H9 (cell line): Measurements from ENCODE around the gene CALHM6. TPM values are rescaled to one million over a fixed set of nuclear protein-coding genes. Genes with fewer than 3 reads are reported as not detected.
"Not testable (repeated sequence)": the region's sequence is repeated elsewhere in the genome, so short reads cannot be mapped to it uniquely, and the experiment has no call there.

Experiments
- DNase-seq: peaks from one replicate; pipeline ENCODE4 v3.0.0-alpha.2; 2017
- H2AFZ ChIP-seq: one replicate; pipeline ENCODE4 v1.6.1; 2013; ENCODE audit warnings: mild to moderate bottlenecking, low read length, control low read depth, moderate library complexity
- H2AK5ac ChIP-seq: 2 replicates; pipeline ENCODE4 v1.6.1; 2013; ENCODE audit warnings: low read length, control low read depth, mixed read lengths; ENCODE audit not compliant: insufficient read length
- H2BK120ac ChIP-seq: one replicate; pipeline ENCODE4 v1.6.1; 2013; ENCODE audit warnings: low read depth, mild to moderate bottlenecking, low read length, control low read depth, inconsistent platforms; ENCODE audit not compliant: poor library complexity, severe bottlenecking
- H2BK12ac ChIP-seq: 2 replicates; pipeline ENCODE4 v1.6.1; 2013; ENCODE audit warnings: low read length, control low read depth, mixed read lengths, low read depth; ENCODE audit not compliant: insufficient read length
- H2BK15ac ChIP-seq: 2 replicates; pipeline ENCODE4 v1.6.1; 2013; ENCODE audit warnings: low read depth, low read length, control low read depth
- H2BK20ac ChIP-seq: one replicate; pipeline ENCODE4 v1.6.1; 2013; ENCODE audit warnings: low read depth, mild to moderate bottlenecking, low read length, control low read depth, inconsistent platforms; ENCODE audit not compliant: poor library complexity, severe bottlenecking
- H2BK5ac ChIP-seq: 2 replicates; pipeline ENCODE4 v1.6.1; 2013; ENCODE audit warnings: low read length, control low read depth, mixed read lengths; ENCODE audit not compliant: insufficient read length
- H3K14ac ChIP-seq: 2 replicates; pipeline ENCODE4 v1.6.1; 2013; ENCODE audit warnings: low read length, control low read depth; ENCODE audit not compliant: insufficient read depth
- H3K18ac ChIP-seq: 2 replicates; pipeline ENCODE4 v1.6.1; 2013; ENCODE audit warnings: low read depth, mild to moderate bottlenecking, mixed read lengths, low read length, control low read depth; ENCODE audit not compliant: insufficient read length
- H3K23ac ChIP-seq: 2 replicates; pipeline ENCODE4 v1.6.1; 2013; ENCODE audit warnings: low read length, control low read depth, mixed read lengths, low read depth; ENCODE audit not compliant: insufficient read length
- H3K23me2 ChIP-seq: 2 replicates; pipeline ENCODE4 v1.6.1; 2013; ENCODE audit warnings: low read depth, mild to moderate bottlenecking, mixed read lengths, low read length, control low read depth; ENCODE audit not compliant: insufficient read length, poor library complexity, severe bottlenecking
- H3K27ac ChIP-seq: 2 replicates; pipeline ENCODE4 v1.5.1; 2013; ENCODE audit warnings: low read length, control low read depth, mixed read lengths, low read depth; ENCODE audit not compliant: insufficient read length
- H3K27me3 ChIP-seq: 2 replicates; pipeline ENCODE4 v1.6.1; 2013; ENCODE audit warnings: low read length, control low read depth, inconsistent platforms; ENCODE audit not compliant: insufficient read depth
- H3K4ac ChIP-seq: 2 replicates; pipeline ENCODE4 v1.6.1; 2013; ENCODE audit warnings: low read depth, mild to moderate bottlenecking, control low read depth, inconsistent platforms, low read length, moderate library complexity
- H3K4me1 ChIP-seq: 2 replicates; pipeline ENCODE4 v1.6.1; 2013; ENCODE audit warnings: low read length, control low read depth, inconsistent platforms; ENCODE audit not compliant: insufficient read depth
- H3K4me2 ChIP-seq: 2 replicates; pipeline ENCODE4 v1.6.1; 2013; ENCODE audit warnings: low read length, control low read depth, mixed read lengths; ENCODE audit not compliant: insufficient read length, insufficient read depth
- H3K56ac ChIP-seq: 2 replicates; pipeline ENCODE4 v1.6.1; 2013; ENCODE audit warnings: low read depth, mild to moderate bottlenecking, mixed read lengths, low read length, control low read depth; ENCODE audit not compliant: insufficient read length
- H3K79me1 ChIP-seq: 2 replicates; pipeline ENCODE4 v1.6.1; 2013; ENCODE audit warnings: low read depth, mild to moderate bottlenecking, moderate library complexity, low read length, control low read depth, inconsistent platforms; ENCODE audit not compliant: insufficient read depth, poor library complexity, severe bottlenecking
- H3K79me2 ChIP-seq: 2 replicates; pipeline ENCODE4 v1.6.1; 2013; ENCODE audit warnings: low read length, control low read depth, inconsistent platforms; ENCODE audit not compliant: insufficient read depth
- H3K9ac ChIP-seq: 2 replicates; pipeline ENCODE4 v1.6.1; 2013; ENCODE audit warnings: low read length, control low read depth, mixed read lengths; ENCODE audit not compliant: insufficient read length; ENCODE audit errors: extremely low read depth
- H3K9me3 ChIP-seq: one replicate; pipeline ENCODE4 v1.6.1; 2013; ENCODE audit warnings: low read depth, low read length, inconsistent platforms; ENCODE audit not compliant: control insufficient read depth
- H3T11ph ChIP-seq: one replicate; pipeline ENCODE4 v1.6.1; 2013; ENCODE audit warnings: mild to moderate bottlenecking, low read length, control low read depth, inconsistent platforms
- H4K20me1 ChIP-seq: one replicate; pipeline ENCODE4 v1.6.1; 2013; ENCODE audit not compliant: control insufficient read depth, insufficient read length, insufficient read depth
- H4K5ac ChIP-seq: 2 replicates; pipeline ENCODE4 v1.6.1; 2013; ENCODE audit warnings: low read depth, mild to moderate bottlenecking, mixed read lengths, low read length, control low read depth; ENCODE audit not compliant: insufficient read length
- H4K8ac ChIP-seq: replicated peaks from 2 replicates; pipeline ENCODE4 v1.6.1; 2013; ENCODE audit warnings: low read length, control low read depth, mixed read lengths, low read depth; ENCODE audit not compliant: insufficient read length
- H4K91ac ChIP-seq: 2 replicates; pipeline ENCODE4 v1.6.1; 2013; ENCODE audit warnings: low read depth, mild to moderate bottlenecking, moderate library complexity, mixed read lengths, low read length, control low read depth; ENCODE audit not compliant: insufficient read length
- H3K27ac Mint-ChIP-seq, 3 experiments: 2 replicates in 2 of 3; 3 replicates in 1 of 3; pipeline ENCODE4 v1.8.0; 2020 to 2021; ENCODE audit warnings: mixed read lengths in 3 of 3, mild to moderate bottlenecking in 1 of 3, moderate library complexity in 1 of 3
- H3K27me3 Mint-ChIP-seq: 2 replicates; pipeline ENCODE4 v1.8.0; 2021; ENCODE audit warnings: low read depth, mild to moderate bottlenecking, moderate library complexity, mixed read lengths
- H3K36me3 Mint-ChIP-seq, 3 experiments: 2 replicates in 2 of 3; 3 replicates in 1 of 3; pipeline ENCODE4 v1.8.0; 2020 to 2021; ENCODE audit warnings: low read depth in 3 of 3, mixed read lengths in 3 of 3; ENCODE audit not compliant: insufficient read depth in 1 of 3
- H3K4me1 Mint-ChIP-seq, 2 experiments: 2 replicates each; pipeline ENCODE4 v1.8.0; 2020; ENCODE audit warnings: mixed read lengths in 2 of 2
- H3K4me3 Mint-ChIP-seq, 2 experiments: 2 replicates in 1 of 2; 3 replicates in 1 of 2; pipeline ENCODE4 v1.8.0; 2020 to 2021; ENCODE audit warnings: mild to moderate bottlenecking in 2 of 2, mixed read lengths in 2 of 2, moderate library complexity in 1 of 2
- H3K9me3 Mint-ChIP-seq, 2 experiments: 2 replicates in 1 of 2; 3 replicates in 1 of 2; pipeline ENCODE4 v1.8.0; 2020; ENCODE audit warnings: mild to moderate bottlenecking in 2 of 2, mixed read lengths in 2 of 2, moderate library complexity in 1 of 2
- WGBS: extraction: QIAGEN DNeasy Blood & Tissue Kit; methylation state at CpG from one replicate; pipeline ENCODE4 v1.1.7; 2013; ENCODE audit warnings: missing lambda C conversion rate, low lambda C conversion rate, mixed read lengths; ENCODE audit not compliant: insufficient read length; ENCODE audit errors: extremely low coverage; 5-methylcytosine and 5-hydroxymethylcytosine counted together
- total RNA-seq: library from RNA; stranded (reverse); gene quantifications from 2 replicates; pipeline ENCODE4 v1.2.1, GENCODE V29; 2021
- TF ChIP-seq, protein P1 (sequence below): fragments of 200-600 bp; sonication (generic); conservative IDR thresholded peaks from 3 replicates; pipeline ENCODE4 v1.8.0; 2021; ENCODE audit warnings: antibody characterized with exemption, mild to moderate bottlenecking

CALHM6 gene
- total RNA-seq, 1 experiment from 2014 or later: 0.44 TPM

DNA sequence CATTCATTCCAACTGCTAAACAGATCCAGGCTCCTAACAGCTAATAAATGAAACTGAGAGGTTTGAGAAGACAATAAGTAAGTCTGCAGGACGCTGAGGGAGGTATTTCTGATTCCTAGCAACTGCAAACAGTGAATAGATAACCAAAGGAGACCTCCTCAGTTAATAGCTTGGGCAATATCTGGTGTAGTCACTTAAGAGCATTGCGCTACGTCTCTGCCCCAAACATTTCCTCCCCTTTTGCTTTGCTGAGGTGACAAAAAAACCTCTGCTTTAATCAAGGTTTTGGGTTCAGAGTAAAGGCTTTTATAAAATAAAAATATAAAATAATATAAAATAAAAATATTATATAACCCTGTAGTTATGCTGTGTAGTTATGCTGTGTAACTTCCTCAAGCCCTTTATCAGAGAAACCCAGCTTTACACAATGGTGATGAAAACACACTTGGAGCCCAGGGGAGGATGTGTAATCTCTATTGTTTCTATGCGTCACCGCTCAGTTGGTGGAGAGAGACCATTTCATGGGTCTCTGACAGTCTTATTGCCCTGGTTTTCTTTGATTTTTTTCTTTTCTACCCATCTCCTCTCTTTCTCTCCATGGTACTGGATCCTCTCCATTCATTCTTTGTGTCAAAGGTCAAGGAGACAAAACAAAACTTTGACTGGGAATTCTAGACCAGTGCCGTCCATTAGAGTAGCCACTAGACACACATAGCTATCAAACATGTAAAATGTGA is 31.3 kb downstream of the CALHM6 start:
- no peak overlapping the region for H3K14ac ChIP-seq
- Mint-ChIP-seq H3K27me3 (peaks cover 8% of the 10 kb centered on the region; the same call in 1 of the 2 replicates), H3K4me3 (no peak overlapping the region), H3K36me3 (peaks cover 0 to 1% (median 0%) of the 10 kb centered on the region in 3 experiments; a peak in 1 of 7 replicates), H3K9me3 (peaks cover 3 to 4% of the 10 kb centered on the region in 2 experiments), H3K4me1 (peaks cover 9 to 12% of the 10 kb centered on the region in 2 experiments), H3K27ac (no peak overlapping the region; a peak in 1 of 7 replicates)
- H2BK15ac ChIP-seq: no peak overlapping the region
- H2BK120ac ChIP-seq: no peak overlapping the region
- H3K23ac ChIP-seq: no peak overlapping the region
- H3K79me1 ChIP-seq: no peaks in the 10 kb centered on the region
- H3K79me2 ChIP-seq: no peaks in the 10 kb centered on the region
- no peak overlapping the region for H3K4ac ChIP-seq
- no peak overlapping the region for H3K18ac ChIP-seq
- H4K8ac ChIP-seq: no peak overlapping the region
- H4K5ac ChIP-seq: no peak overlapping the region
- no peak overlapping the region for H2AK5ac ChIP-seq
- DNase-seq: no peak
- no peak overlapping the region for H2BK12ac ChIP-seq
- H3K27me3 ChIP-seq: no peaks in the 10 kb centered on the region
- H2BK5ac ChIP-seq: no peak overlapping the region
- no peak overlapping the region for H2BK20ac ChIP-seq
- no peaks in the 10 kb centered on the region for H3K4me1 ChIP-seq
- no CpG with 5 or more reads among the region's 6 CpGs for WGBS
- H3K23me2 ChIP-seq: no peaks in the 10 kb centered on the region
- H3K9me3 ChIP-seq: no peaks in the 10 kb centered on the region
- no peak overlapping the region for H3K4me2 ChIP-seq
- H3K56ac ChIP-seq: no peak overlapping the region
- TF ChIP-seq, protein P1, sequence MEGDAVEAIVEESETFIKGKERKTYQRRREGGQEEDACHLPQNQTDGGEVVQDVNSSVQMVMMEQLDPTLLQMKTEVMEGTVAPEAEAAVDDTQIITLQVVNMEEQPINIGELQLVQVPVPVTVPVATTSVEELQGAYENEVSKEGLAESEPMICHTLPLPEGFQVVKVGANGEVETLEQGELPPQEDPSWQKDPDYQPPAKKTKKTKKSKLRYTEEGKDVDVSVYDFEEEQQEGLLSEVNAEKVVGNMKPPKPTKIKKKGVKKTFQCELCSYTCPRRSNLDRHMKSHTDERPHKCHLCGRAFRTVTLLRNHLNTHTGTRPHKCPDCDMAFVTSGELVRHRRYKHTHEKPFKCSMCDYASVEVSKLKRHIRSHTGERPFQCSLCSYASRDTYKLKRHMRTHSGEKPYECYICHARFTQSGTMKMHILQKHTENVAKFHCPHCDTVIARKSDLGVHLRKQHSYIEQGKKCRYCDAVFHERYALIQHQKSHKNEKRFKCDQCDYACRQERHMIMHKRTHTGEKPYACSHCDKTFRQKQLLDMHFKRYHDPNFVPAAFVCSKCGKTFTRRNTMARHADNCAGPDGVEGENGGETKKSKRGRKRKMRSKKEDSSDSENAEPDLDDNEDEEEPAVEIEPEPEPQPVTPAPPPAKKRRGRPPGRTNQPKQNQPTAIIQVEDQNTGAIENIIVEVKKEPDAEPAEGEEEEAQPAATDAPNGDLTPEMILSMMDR: no peak
- H4K91ac ChIP-seq: no peak overlapping the region
- H2AFZ ChIP-seq: no peak overlapping the region
- H3K9ac ChIP-seq: no peak overlapping the region
- H3T11ph ChIP-seq: no peak overlapping the region
- no peak overlapping the region for H3K27ac ChIP-seq
- H4K20me1 ChIP-seq: no peaks in the 10 kb centered on the region

DNA sequence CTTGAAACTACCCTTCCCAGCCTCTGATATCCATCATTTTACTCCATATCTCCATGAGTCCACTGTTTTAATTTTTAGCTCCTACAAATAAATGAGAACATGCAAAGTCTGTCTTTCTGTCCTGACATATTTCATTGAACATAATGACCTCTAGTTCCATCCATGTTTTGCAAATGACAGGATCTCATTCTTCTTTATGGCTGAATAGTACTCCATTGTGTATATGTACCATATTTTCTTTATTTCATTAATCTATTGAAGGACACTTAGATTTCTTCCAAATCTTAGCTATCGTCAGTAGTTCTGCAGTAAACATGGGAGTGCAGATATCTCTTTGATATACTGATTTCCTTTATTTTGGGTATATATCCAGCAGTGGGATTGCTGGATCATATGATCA is 34.0 kb downstream of the CALHM6 start:
- not testable (repeated sequence) for H3K14ac ChIP-seq, H2BK15ac ChIP-seq, H2AK5ac ChIP-seq, H3K36me3 Mint-ChIP-seq, H3K4ac ChIP-seq, H2BK5ac ChIP-seq, H2BK20ac ChIP-seq, H3K27ac Mint-ChIP-seq, H3K27me3 Mint-ChIP-seq, H3K27me3 ChIP-seq, H3K27ac ChIP-seq, H3K4me3 Mint-ChIP-seq, H3K79me2 ChIP-seq, H2BK12ac ChIP-seq, H3K4me2 ChIP-seq, H4K5ac ChIP-seq, H4K20me1 ChIP-seq, H3K23me2 ChIP-seq, DNase-seq, H3T11ph ChIP-seq, H3K9me3 ChIP-seq, H3K4me1 ChIP-seq, H3K56ac ChIP-seq, H4K8ac ChIP-seq, H3K23ac ChIP-seq, H3K79me1 ChIP-seq, H3K9ac ChIP-seq, H4K91ac ChIP-seq, H3K18ac ChIP-seq, H3K9me3 Mint-ChIP-seq, H2BK120ac ChIP-seq, H2AFZ ChIP-seq
- WGBS: no CpG with 5 or more reads among the region's 1 CpG
- H3K4me1 Mint-ChIP-seq: peaks cover 9 to 12% of the 10 kb centered on the region in 2 experiments
